Large intestine (tissue), 3 donors: Measurements from ENCODE around the gene AADAC. TPM values are rescaled to one million over a fixed set of nuclear protein-coding genes. Genes with fewer than 3 reads are reported as not detected.
"Not testable (repeated sequence)": the region's sequence is repeated elsewhere in the genome, so short reads cannot be mapped to it uniquely, and the experiment has no call there.

ENCODE experiments used
- DNase-seq, 2 donors: peaks; one replicate each; pipeline versions ENCODE4 v3.0.0 to v3.0.0-alpha.2; 2013
- H3K27ac ChIP-seq: one replicate; pipeline ENCODE4 v1.5.1; 2013; ENCODE audit warnings: low read length
- H3K27me3 ChIP-seq: 2 replicates; pipeline ENCODE4 v1.6.1; 2013; ENCODE audit warnings: low read length; ENCODE audit not compliant: control insufficient read depth, insufficient read depth
- H3K36me3 ChIP-seq: 2 replicates; pipeline ENCODE4 v1.6.1; 2013; ENCODE audit warnings: low read length; ENCODE audit not compliant: control insufficient read depth, insufficient read depth
- H3K4me1 ChIP-seq: one replicate; pipeline ENCODE4 v1.6.1; 2013; ENCODE audit warnings: low read length; ENCODE audit not compliant: control insufficient read depth, insufficient read depth
- H3K4me3 ChIP-seq: one replicate; pipeline ENCODE4 v1.5.1; 2013; ENCODE audit warnings: low read length
- H3K9me3 ChIP-seq: one replicate; pipeline ENCODE4 v1.6.1; 2013; ENCODE audit warnings: mild to moderate bottlenecking, low read depth, low read length, moderate library complexity; ENCODE audit not compliant: control insufficient read depth
- WGBS: methylation state at CpG from one replicate; pipeline ENCODE4 v1.1.5; 2013; ENCODE audit warnings: low lambda C conversion rate; ENCODE audit not compliant: insufficient coverage; 5-methylcytosine and 5-hydroxymethylcytosine counted together
- polyA plus RNA-seq: library from polyadenylated mRNA; unstranded; fragments of 120-200 nt; gene quantifications from one replicate; pipeline ENCODE4 v1.2.1, GENCODE V29; 2013

Gene AADAC
- polyA plus RNA-seq, 1 donor, result 147 TPM

- Histone ChIP-seq H3K36me3 (no peaks in the 10 kb centered on the region), H3K27ac (no peak overlapping the region), H3K4me3 (no peak overlapping the region), H3K27me3 (no peaks in the 10 kb centered on the region), H3K4me1 (peaks cover 2% of the 10 kb centered on the region), H3K9me3 (no peaks in the 10 kb centered on the region)
- WGBS, result 38% methylated on average over 3 of the region's 3 CpGs
- DNase-seq, result no peak
Observed at GRCh38 chr3:151845306-151845905, 31.5 kb downstream of the AADAC start.

DNA sequence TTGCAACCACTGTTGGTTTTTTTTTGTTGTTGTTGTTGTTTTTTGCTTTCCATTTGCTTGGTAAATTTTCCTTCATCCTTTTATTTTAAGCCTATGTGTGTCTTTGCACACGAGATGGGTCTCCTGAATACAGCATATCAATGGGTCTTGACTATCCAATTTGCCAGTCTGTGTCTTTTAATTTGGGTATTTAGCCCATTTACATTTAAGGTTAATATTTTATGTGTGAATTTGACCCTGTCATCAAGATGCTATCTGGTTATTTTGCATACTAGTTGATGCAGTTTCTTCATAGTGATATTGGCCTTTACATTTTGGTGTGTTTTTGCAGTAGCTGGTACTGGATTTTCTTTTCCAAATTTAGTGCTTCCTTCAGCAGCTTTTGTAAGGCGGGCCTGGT, 36.1 kb downstream of the AADAC start:
- 100% methylated on average over 1 of the region's 2 CpGs for WGBS
- not testable (repeated sequence) for H3K27me3 ChIP-seq, H3K4me3 ChIP-seq, DNase-seq, H3K27ac ChIP-seq, H3K4me1 ChIP-seq, H3K9me3 ChIP-seq, H3K36me3 ChIP-seq

DNA sequence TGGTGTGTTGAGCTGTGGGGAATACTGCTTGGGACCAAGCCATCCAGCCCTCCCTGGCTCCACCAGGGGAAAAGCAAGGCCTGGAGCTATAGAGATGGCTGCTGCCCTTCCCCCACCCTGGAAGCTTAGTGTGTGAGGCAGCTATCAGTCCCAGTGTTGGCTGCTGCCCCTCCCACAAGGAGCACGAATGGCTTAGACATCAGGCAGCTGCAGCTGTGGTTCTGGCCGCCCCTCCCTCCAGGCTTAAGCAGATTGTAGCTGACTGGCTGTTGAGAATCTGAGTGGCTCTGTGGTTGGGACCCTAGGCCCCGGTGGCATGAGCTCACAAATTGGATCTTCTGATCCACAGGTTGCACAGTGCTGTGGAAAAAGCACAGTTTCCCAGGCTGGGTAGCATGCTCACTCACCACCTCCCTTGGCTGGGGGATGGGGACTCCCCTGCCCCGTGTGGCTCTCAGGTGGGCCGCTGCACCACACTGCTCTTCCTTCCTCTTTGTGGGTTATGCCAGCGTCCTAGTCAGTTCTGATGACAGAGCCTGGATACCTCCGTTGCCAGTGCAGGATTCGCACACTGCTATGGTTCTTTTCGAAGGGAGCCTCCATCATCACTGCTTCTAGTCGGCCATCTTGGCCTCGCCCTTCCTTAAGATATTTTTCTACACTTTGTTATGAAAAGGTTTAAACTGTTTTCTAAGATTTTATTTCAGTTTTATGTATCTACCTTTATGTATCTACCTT, 38.3 kb downstream of the AADAC start:
- Histone ChIP-seq H3K27ac (no peak overlapping the region), H3K4me3 (no peak overlapping the region), H3K36me3 (no peaks in the 10 kb centered on the region), H3K4me1 (no peaks in the 10 kb centered on the region), H3K27me3 (no peaks in the 10 kb centered on the region), H3K9me3 (no peaks in the 10 kb centered on the region)
- DNase-seq, result no peak
- no CpG with 5 or more reads among the region's 11 CpGs for WGBS

- Histone ChIP-seq H3K4me3 (no peak overlapping the region), H3K27me3 (no peaks in the 10 kb centered on the region), H3K9me3 (no peaks in the 10 kb centered on the region), H3K27ac (no peak overlapping the region), H3K4me1 (no peaks in the 10 kb centered on the region), H3K36me3 (no peaks in the 10 kb centered on the region)
- no peak for DNase-seq
- 100% methylated on average over 2 of the region's 3 CpGs for WGBS
Observed at GRCh38 chr3:151856118-151856517, 42.2 kb downstream of the AADAC start.

- no peaks in the 10 kb centered on the region for H3K4me1 ChIP-seq
- WGBS, result 100% methylated on average over 1 of the region's 2 CpGs
- no peaks in the 10 kb centered on the region for H3K9me3 ChIP-seq
- H3K36me3 ChIP-seq, result no peaks in the 10 kb centered on the region
- H3K27me3 ChIP-seq, result no peaks in the 10 kb centered on the region
- H3K4me3 ChIP-seq, result no peak overlapping the region
- no peak for DNase-seq
- no peak overlapping the region for H3K27ac ChIP-seq
Observed at GRCh38 chr3:151856641-151857040, 42.7 kb downstream of the AADAC start.

GRCh38 chr3:151859233-151859673, 45.3 kb downstream of the AADAC start:
- Histone ChIP-seq H3K27ac (no peak overlapping the region), H3K36me3 (no peaks in the 10 kb centered on the region), H3K9me3 (no peaks in the 10 kb centered on the region), H3K27me3 (no peaks in the 10 kb centered on the region), H3K4me3 (no peak overlapping the region), H3K4me1 (no peaks in the 10 kb centered on the region)
- no peak for DNase-seq
- WGBS, result 50% methylated on average over 1 of the region's 2 CpGs

- Histone ChIP-seq H3K4me3 (no peak overlapping the region), H3K36me3 (no peaks in the 10 kb centered on the region), H3K9me3 (no peaks in the 10 kb centered on the region), H3K27ac (no peak overlapping the region), H3K4me1 (peaks cover 2% of the 10 kb centered on the region), H3K27me3 (no peaks in the 10 kb centered on the region)
- peak in 1 of 2 donors; percentile 31 for DNase-seq
Observed at GRCh38 chr3:151859905-151860304, 46.0 kb downstream of the AADAC start.

DNA sequence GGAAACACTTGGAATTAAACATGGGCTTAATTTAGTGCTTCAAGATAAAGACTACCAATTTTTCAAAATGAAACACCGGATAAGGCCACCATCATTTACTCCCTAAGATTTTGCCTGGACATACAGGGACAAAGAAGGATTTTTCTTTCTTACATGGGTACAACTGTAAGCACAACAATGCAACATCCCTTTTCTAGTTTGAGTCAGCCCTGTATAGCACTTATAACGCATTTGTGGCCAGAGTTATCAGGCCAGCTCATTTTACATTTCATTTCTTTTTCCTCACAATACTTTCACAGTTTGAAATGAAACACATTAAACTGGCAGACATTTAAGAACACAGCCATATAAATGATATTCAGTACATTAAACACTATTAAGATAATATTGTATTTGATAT, 49.7 kb downstream of the AADAC start:
- WGBS, result 100% methylated on average over 1 of the region's 2 CpGs
- H3K4me1 ChIP-seq, result peaks cover 2% of the 10 kb centered on the region
- H3K36me3 ChIP-seq, result no peaks in the 10 kb centered on the region
- H3K9me3 ChIP-seq, result no peaks in the 10 kb centered on the region
- H3K27ac ChIP-seq, result no peak overlapping the region
- no peak for DNase-seq
- H3K27me3 ChIP-seq, result no peaks in the 10 kb centered on the region
- H3K4me3 ChIP-seq, result no peak overlapping the region

GRCh38 chr3:151864423-151865101, 50.6 kb downstream of the AADAC start:
- H3K36me3 ChIP-seq, result no peaks in the 10 kb centered on the region
- DNase-seq, result peak; percentile 23 to 67
- peaks cover 2% of the 10 kb centered on the region for H3K4me1 ChIP-seq
- WGBS, result 30% methylated on average over 2 of the region's 4 CpGs
- no peak overlapping the region for H3K4me3 ChIP-seq
- no peaks in the 10 kb centered on the region for H3K27me3 ChIP-seq
- no peaks in the 10 kb centered on the region for H3K9me3 ChIP-seq
- peak overlapping the region; percentile 66 for H3K27ac ChIP-seq

GRCh38 chr3:151866711-151867410, 52.9 kb downstream of the AADAC start:
- Histone ChIP-seq H3K36me3 (no peaks in the 10 kb centered on the region), H3K9me3 (no peaks in the 10 kb centered on the region), H3K4me3 (no peak overlapping the region), H3K27ac (no peak overlapping the region), H3K27me3 (no peaks in the 10 kb centered on the region), H3K4me1 (peaks cover 2% of the 10 kb centered on the region)
- no CpG with 5 or more reads among the region's 4 CpGs for WGBS
- DNase-seq, result no peak
